ENCODE results near the gene DOK1. TPM values are rescaled to one million over a fixed set of nuclear protein-coding genes. Genes with fewer than 3 reads are reported as not detected.

DOK1 gene
- total RNA-seq, 2 donors from 2014 or later = 20.9 to 26.5 TPM

- TF ChIP-seq CTCF (IDR thresholded peaks at IDR 0.05) = no peak
- intact Hi-C loops (cut with DNase I) = no loop called here
- DNase-seq = no peak
- Histone ChIP-seq H3K27ac (no peak overlapping the region), H3K9me3 (no peaks in the 10 kb centered on the region), H3K4me3 (no peak overlapping the region), H3K4me1 (no peaks in the 10 kb centered on the region), H3K27me3 (no peaks in the 10 kb centered on the region), H3K36me3 (no peaks in the 10 kb centered on the region), H3K9ac (ENCODE audit: low read depth in 2 of 2, low read length in 2 of 2) (no peak overlapping the region)
Observed at GRCh38 chr2:74569686-74570085, 15.2 kb downstream of the DOK1 start.

- no peak overlapping the region for H3K27ac ChIP-seq
- no peak for DNase-seq
- H3K4me3 ChIP-seq = no peak overlapping the region
- H3K27me3 ChIP-seq = no peaks in the 10 kb centered on the region
- no peak overlapping the region for H3K9ac ChIP-seq (ENCODE audit: low read depth in 2 of 2, low read length in 2 of 2)
- H3K36me3 ChIP-seq = no peaks in the 10 kb centered on the region
- no peak for TF ChIP-seq CTCF (IDR thresholded peaks at IDR 0.05)
- no peaks in the 10 kb centered on the region for H3K9me3 ChIP-seq
- intact Hi-C loops (cut with DNase I) = no loop called here
- no peaks in the 10 kb centered on the region for H3K4me1 ChIP-seq
Observed at GRCh38 chr2:74571058-74571457, 16.5 kb downstream of the DOK1 start.

- Histone ChIP-seq H3K9me3 (no peaks in the 10 kb centered on the region), H3K27me3 (no peaks in the 10 kb centered on the region), H3K4me1 (no peaks in the 10 kb centered on the region), H3K9ac (ENCODE audit: low read depth in 2 of 2, low read length in 2 of 2) (no peak overlapping the region), H3K36me3 (no peaks in the 10 kb centered on the region), H3K4me3 (no peak overlapping the region), H3K27ac (no peak overlapping the region)
- no peak for TF ChIP-seq CTCF (IDR thresholded peaks at IDR 0.05)
- intact Hi-C loops (cut with DNase I) = no loop called here
- DNase-seq = no peak
Observed at GRCh38 chr2:74572178-74572925, 17.8 kb downstream of the DOK1 start.

- Histone ChIP-seq H3K27ac (no peak overlapping the region), H3K9me3 (no peaks in the 10 kb centered on the region), H3K36me3 (no peaks in the 10 kb centered on the region), H3K27me3 (no peaks in the 10 kb centered on the region), H3K4me3 (no peak overlapping the region), H3K9ac (ENCODE audit: low read depth in 2 of 2, low read length in 2 of 2) (no peak overlapping the region), H3K4me1 (no peaks in the 10 kb centered on the region)
- no peak for TF ChIP-seq CTCF (IDR thresholded peaks at IDR 0.05)
- intact Hi-C loops (cut with DNase I) = no loop called here
- DNase-seq = no peak
Observed at GRCh38 chr2:74573747-74574562, 19.4 kb downstream of the DOK1 start.

GRCh38 chr2:74575320-74575719 is 20.8 kb downstream of the DOK1 start:
- no peaks in the 10 kb centered on the region for H3K4me1 ChIP-seq
- H3K36me3 ChIP-seq = no peaks in the 10 kb centered on the region
- no peak for TF ChIP-seq CTCF (IDR thresholded peaks at IDR 0.05)
- H3K4me3 ChIP-seq = no peak overlapping the region
- intact Hi-C loops (cut with DNase I) = no loop called here
- DNase-seq = no peak
- H3K9me3 ChIP-seq = no peaks in the 10 kb centered on the region
- no peak overlapping the region for H3K27ac ChIP-seq
- H3K9ac ChIP-seq (ENCODE audit: low read depth in 2 of 2, low read length in 2 of 2) = no peak overlapping the region
- no peaks in the 10 kb centered on the region for H3K27me3 ChIP-seq
